HUES48 (cell line): ENCODE data around the gene RGR.

Experiments used
- H3K27ac ChIP-seq: one replicate; pipeline ENCODE4 v1.7.0; 2013; ENCODE audit warnings: low read depth, low read length, inconsistent platforms
- H3K27me3 ChIP-seq: 2 replicates; pipeline ENCODE4 v1.6.1; 2013; ENCODE audit warnings: mild to moderate bottlenecking, low read length; ENCODE audit not compliant: control insufficient read depth, insufficient read depth
- H3K36me3 ChIP-seq: 2 replicates; pipeline ENCODE4 v1.6.1; 2013; ENCODE audit warnings: low read length; ENCODE audit not compliant: control insufficient read depth, insufficient read depth
- H3K4me1 ChIP-seq: 2 replicates; pipeline ENCODE4 v1.6.1; 2013; ENCODE audit warnings: mild to moderate bottlenecking, low read length; ENCODE audit not compliant: control insufficient read depth, insufficient read depth
- H3K4me3 ChIP-seq: 2 replicates; pipeline ENCODE4 v1.5.1; 2013; ENCODE audit warnings: mild to moderate bottlenecking, low read depth, low read length
- H3K9ac ChIP-seq: 2 replicates; pipeline ENCODE4 v1.6.1; 2013; ENCODE audit warnings: mild to moderate bottlenecking, low read depth, low read length, moderate library complexity
- H3K9me3 ChIP-seq: 2 replicates; pipeline ENCODE4 v1.6.1; 2013; ENCODE audit warnings: low read length; ENCODE audit not compliant: control insufficient read depth, insufficient read depth

The RGR gene

GRCh38 chr10:84204610-84205009, 40.2 kb upstream of the RGR start:
- no peaks in the 10 kb centered on the region for H3K9me3 ChIP-seq
- no peak overlapping the region for H3K27ac ChIP-seq
- H3K36me3 ChIP-seq = no peaks in the 10 kb centered on the region
- no peak overlapping the region for H3K4me3 ChIP-seq
- H3K27me3 ChIP-seq = no peaks in the 10 kb centered on the region
- H3K9ac ChIP-seq = no peak overlapping the region
- no peaks in the 10 kb centered on the region for H3K4me1 ChIP-seq

GRCh38 chr10:84205049-84205852, 39.6 kb upstream of the RGR start:
- Histone ChIP-seq H3K9me3 (no peaks in the 10 kb centered on the region), H3K36me3 (no peaks in the 10 kb centered on the region), H3K27me3 (no peaks in the 10 kb centered on the region), H3K27ac (no peak overlapping the region), H3K9ac (no peak overlapping the region), H3K4me3 (no peak overlapping the region), H3K4me1 (no peaks in the 10 kb centered on the region)

GRCh38 chr10:84205853-84206525, 38.9 kb upstream of the RGR start:
- no peaks in the 10 kb centered on the region for H3K27me3 ChIP-seq
- no peaks in the 10 kb centered on the region for H3K36me3 ChIP-seq
- no peak overlapping the region for H3K9ac ChIP-seq
- no peaks in the 10 kb centered on the region for H3K4me1 ChIP-seq
- H3K9me3 ChIP-seq = no peaks in the 10 kb centered on the region
- no peak overlapping the region for H3K4me3 ChIP-seq
- H3K27ac ChIP-seq = no peak overlapping the region

- H3K27ac ChIP-seq = no peak overlapping the region
- H3K4me3 ChIP-seq = no peak overlapping the region
- H3K9me3 ChIP-seq = no peaks in the 10 kb centered on the region
- H3K4me1 ChIP-seq = no peaks in the 10 kb centered on the region
- no peaks in the 10 kb centered on the region for H3K36me3 ChIP-seq
- H3K9ac ChIP-seq = no peak overlapping the region
- H3K27me3 ChIP-seq = no peaks in the 10 kb centered on the region
Observed at GRCh38 chr10:84208023-84208422, 36.8 kb upstream of the RGR start.

GRCh38 chr10:84211566-84211965, 33.3 kb upstream of the RGR start:
- Histone ChIP-seq H3K9me3 (no peaks in the 10 kb centered on the region), H3K36me3 (no peaks in the 10 kb centered on the region), H3K4me3 (no peak overlapping the region), H3K4me1 (0 out of 2 replicates have a peak, but pooled peaks cover 3% of the 10 kb centered on the region), H3K27me3 (no peaks in the 10 kb centered on the region), H3K9ac (no peak overlapping the region), H3K27ac (no peak overlapping the region)

GRCh38 chr10:84212014-84212413, 32.8 kb upstream of the RGR start:
- H3K9ac ChIP-seq = no peak overlapping the region

GRCh38 chr10:84213076-84213475, 31.8 kb upstream of the RGR start:
- Histone ChIP-seq H3K27ac (no peak overlapping the region), H3K27me3 (no peaks in the 10 kb centered on the region), H3K4me3 (no peak overlapping the region), H3K36me3 (no peaks in the 10 kb centered on the region), H3K9me3 (no peaks in the 10 kb centered on the region), H3K4me1 (0 out of 2 replicates have a peak, but pooled peaks cover 3% of the 10 kb centered on the region), H3K9ac (no peak overlapping the region)

More at GRCh38 chr10:84212014-84212413, 32.8 kb upstream of the RGR start:
- no peak overlapping the region for H3K27ac ChIP-seq
- no peaks in the 10 kb centered on the region for H3K36me3 ChIP-seq
- H3K4me1 ChIP-seq = 0 out of 2 replicates have a peak, but pooled peaks cover 3% of the 10 kb centered on the region
- no peaks in the 10 kb centered on the region for H3K27me3 ChIP-seq
- H3K9me3 ChIP-seq = no peaks in the 10 kb centered on the region
- H3K4me3 ChIP-seq = no peak overlapping the region

- Histone ChIP-seq H3K9me3 (no peaks in the 10 kb centered on the region), H3K9ac (no peak overlapping the region), H3K36me3 (no peaks in the 10 kb centered on the region), H3K4me3 (no peak overlapping the region), H3K27ac (no peak overlapping the region), H3K27me3 (no peaks in the 10 kb centered on the region), H3K4me1 (0 out of 2 replicates have a peak, but pooled peaks cover 3% of the 10 kb centered on the region)
Observed at GRCh38 chr10:84214046-84214572, 30.7 kb upstream of the RGR start.

GRCh38 chr10:84214612-84215235, 30.1 kb upstream of the RGR start:
- Histone ChIP-seq H3K9ac (no peak overlapping the region), H3K27me3 (no peaks in the 10 kb centered on the region), H3K4me1 (0 out of 2 replicates have a peak, but pooled peaks cover 3% of the 10 kb centered on the region), H3K27ac (no peak overlapping the region), H3K4me3 (no peak overlapping the region), H3K36me3 (no peaks in the 10 kb centered on the region), H3K9me3 (no peaks in the 10 kb centered on the region)

- H3K27ac ChIP-seq = no peak overlapping the region
- no peaks in the 10 kb centered on the region for H3K9me3 ChIP-seq
- no peaks in the 10 kb centered on the region for H3K27me3 ChIP-seq
- no peaks in the 10 kb centered on the region for H3K36me3 ChIP-seq
- 0 out of 2 replicates have a peak, but pooled peaks cover 3% of the 10 kb centered on the region for H3K4me1 ChIP-seq
- H3K9ac ChIP-seq = no peak overlapping the region
- H3K4me3 ChIP-seq = no peak overlapping the region
Observed at GRCh38 chr10:84216834-84217233, 28.0 kb upstream of the RGR start.
